ENCODE results near the gene IRAG1.

Gene IRAG1

DNA sequence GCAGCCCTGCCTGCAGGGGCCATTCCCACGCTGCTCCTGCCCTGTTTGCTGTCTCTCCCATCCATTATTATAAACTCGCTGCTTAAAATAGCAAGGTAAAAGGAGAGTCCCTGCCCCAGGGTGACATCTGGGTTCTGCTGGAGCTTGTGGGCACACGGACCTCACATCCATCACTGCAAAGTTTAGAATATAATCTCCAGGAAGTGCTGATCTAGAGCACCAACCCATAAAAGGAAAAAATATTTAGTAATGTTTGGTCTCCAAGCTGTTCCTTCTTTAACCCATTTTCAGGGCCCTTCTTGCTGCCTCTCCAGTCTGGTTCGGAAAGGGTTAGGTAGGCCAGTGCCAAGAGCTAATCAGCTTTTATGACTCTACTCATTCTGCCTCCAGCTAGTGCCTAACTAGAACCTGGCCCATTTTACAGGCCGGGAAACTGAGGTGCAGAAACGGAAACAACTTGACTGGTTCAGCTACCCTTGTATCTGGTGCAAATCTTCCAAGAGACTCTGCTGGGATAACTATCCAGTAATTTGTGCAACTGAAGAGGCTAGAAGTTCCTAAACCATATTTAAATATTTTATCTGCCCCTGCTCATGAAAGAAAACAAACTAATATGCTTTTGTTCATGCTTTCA lies 37.5 kb downstream of the IRAG1 start:
- no peak overlapping the region for H3K4me3 ChIP-seq (ENCODE audit: insufficient read depth, low read depth, low read length, poor library complexity, severe bottlenecking)

DNA sequence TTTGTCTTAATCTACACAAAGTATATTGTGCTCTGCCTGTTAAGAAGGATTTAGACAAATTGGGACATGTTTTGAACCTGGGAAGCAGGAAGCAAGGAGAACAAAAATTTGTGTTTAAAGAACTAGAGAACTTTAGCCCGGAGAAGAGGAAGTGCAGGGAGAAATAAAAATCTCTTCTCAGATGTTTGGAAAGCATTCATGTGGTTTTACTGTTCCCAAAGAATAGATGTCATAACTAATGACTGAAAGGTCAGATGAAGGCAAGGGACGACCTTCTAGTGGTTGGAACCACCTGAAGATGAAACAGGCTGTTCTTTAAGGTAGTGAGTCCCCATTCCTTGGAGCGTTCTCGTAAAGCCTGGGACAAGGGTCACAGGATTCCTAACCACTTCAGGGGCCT lies 38.3 kb downstream of the IRAG1 start:
- Histone ChIP-seq H3K36me3 (ENCODE audit: control insufficient read depth, insufficient read depth, low read length) (no peaks in the 10 kb centered on the region), H3K27me3 (replicated peaks; ENCODE audit: control insufficient read depth, insufficient read depth, low read length, poor library complexity, severe bottlenecking) (no peaks in the 10 kb centered on the region), H3K4me1 (ENCODE audit: control insufficient read depth, insufficient read depth, low read length, poor library complexity, severe bottlenecking) (no peaks in the 10 kb centered on the region), H3K4me3 (ENCODE audit: insufficient read depth, low read depth, low read length, poor library complexity, severe bottlenecking) (no peak overlapping the region), H3K27ac (ENCODE audit: insufficient read depth, low read length, poor library complexity, severe bottlenecking) (no peak overlapping the region), H3K9me3 (ENCODE audit: control insufficient read depth, low read length) (no peaks in the 10 kb centered on the region)
- DNase-seq: no peak

More for the DNA sequence above, 37.5 kb downstream of the IRAG1 start:
- H3K27me3 ChIP-seq (replicated peaks; ENCODE audit: control insufficient read depth, insufficient read depth, low read length, poor library complexity, severe bottlenecking): no peaks in the 10 kb centered on the region
- no peaks in the 10 kb centered on the region for H3K4me1 ChIP-seq (ENCODE audit: control insufficient read depth, insufficient read depth, low read length, poor library complexity, severe bottlenecking)
- no peaks in the 10 kb centered on the region for H3K36me3 ChIP-seq (ENCODE audit: control insufficient read depth, insufficient read depth, low read length)
- no peak overlapping the region for H3K27ac ChIP-seq (ENCODE audit: insufficient read depth, low read length, poor library complexity, severe bottlenecking)
- no peak for DNase-seq
- H3K9me3 ChIP-seq (ENCODE audit: control insufficient read depth, low read length): no peaks in the 10 kb centered on the region

DNA sequence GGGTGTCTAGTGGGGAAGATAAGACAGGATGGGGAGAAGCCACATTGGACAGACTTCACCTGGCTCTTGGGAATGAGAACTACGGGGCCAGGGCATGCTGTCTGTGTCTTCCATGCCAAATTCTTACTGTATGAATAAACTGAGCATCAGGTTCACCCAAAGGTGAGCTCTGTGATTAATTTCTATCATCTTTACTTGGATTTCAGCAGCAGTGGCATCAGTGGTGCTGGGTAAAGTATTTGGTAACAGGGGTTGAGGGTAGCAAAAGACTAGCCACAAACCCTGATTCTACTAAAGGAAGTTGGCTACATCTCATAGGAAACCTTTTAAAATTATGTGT lies 38.8 kb downstream of the IRAG1 start:
- no peak for DNase-seq
- H3K27me3 ChIP-seq (replicated peaks; ENCODE audit: control insufficient read depth, insufficient read depth, low read length, poor library complexity, severe bottlenecking): no peaks in the 10 kb centered on the region
- H3K36me3 ChIP-seq (ENCODE audit: control insufficient read depth, insufficient read depth, low read length): no peaks in the 10 kb centered on the region
- H3K4me1 ChIP-seq (ENCODE audit: control insufficient read depth, insufficient read depth, low read length, poor library complexity, severe bottlenecking): no peaks in the 10 kb centered on the region
- H3K27ac ChIP-seq (ENCODE audit: insufficient read depth, low read length, poor library complexity, severe bottlenecking): no peak overlapping the region
- H3K4me3 ChIP-seq (ENCODE audit: insufficient read depth, low read depth, low read length, poor library complexity, severe bottlenecking): no peak overlapping the region
- no peaks in the 10 kb centered on the region for H3K9me3 ChIP-seq (ENCODE audit: control insufficient read depth, low read length)

DNA sequence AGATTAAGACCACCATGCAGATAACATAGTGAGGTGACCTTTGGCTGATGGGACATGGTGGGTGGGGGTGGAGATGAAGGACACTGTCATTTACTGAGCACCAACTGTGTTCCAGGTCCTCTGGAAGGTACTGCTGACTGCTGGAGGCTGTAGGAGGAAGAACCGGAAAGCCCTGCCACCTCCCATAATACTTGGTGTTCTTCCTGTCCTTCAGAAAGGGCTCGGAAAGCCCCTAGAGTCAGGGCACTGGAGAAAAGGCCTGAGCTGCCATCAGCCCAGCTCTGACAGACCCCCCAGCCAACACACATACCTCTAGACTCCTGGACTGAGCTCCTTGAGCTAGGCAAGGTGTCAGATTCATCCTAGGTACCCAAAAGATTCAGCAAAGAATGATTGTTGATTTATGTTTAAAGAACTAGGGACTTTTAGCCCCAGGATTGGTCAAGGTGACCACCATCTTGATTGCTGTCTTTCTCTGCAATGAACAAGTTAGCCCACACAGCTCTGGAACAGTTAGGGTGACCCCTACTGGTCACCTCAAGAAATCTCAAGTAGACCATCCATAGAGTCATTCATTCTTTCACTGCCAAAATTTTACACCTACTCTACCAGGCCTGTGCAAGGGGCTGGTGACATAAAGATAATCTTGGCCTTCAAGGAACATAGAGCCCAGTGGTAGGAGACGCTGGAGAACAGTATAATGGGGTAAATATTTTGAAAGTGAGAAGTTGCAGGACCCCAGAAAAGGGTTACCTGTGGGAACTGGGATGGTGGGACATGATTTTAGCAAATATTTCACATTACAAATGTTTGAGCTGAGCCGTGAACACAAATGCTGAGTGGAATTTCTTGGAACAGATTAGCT lies 39.4 kb downstream of the IRAG1 start:
- Histone ChIP-seq H3K9me3 (ENCODE audit: control insufficient read depth, low read length) (no peaks in the 10 kb centered on the region), H3K27me3 (replicated peaks; ENCODE audit: control insufficient read depth, insufficient read depth, low read length, poor library complexity, severe bottlenecking) (no peaks in the 10 kb centered on the region), H3K27ac (ENCODE audit: insufficient read depth, low read length, poor library complexity, severe bottlenecking) (no peak overlapping the region), H3K36me3 (ENCODE audit: control insufficient read depth, insufficient read depth, low read length) (no peaks in the 10 kb centered on the region), H3K4me3 (ENCODE audit: insufficient read depth, low read depth, low read length, poor library complexity, severe bottlenecking) (no peak overlapping the region), H3K4me1 (ENCODE audit: control insufficient read depth, insufficient read depth, low read length, poor library complexity, severe bottlenecking) (no peaks in the 10 kb centered on the region)
- peak in 1 of 3 donors; percentile 11 for DNase-seq

DNA sequence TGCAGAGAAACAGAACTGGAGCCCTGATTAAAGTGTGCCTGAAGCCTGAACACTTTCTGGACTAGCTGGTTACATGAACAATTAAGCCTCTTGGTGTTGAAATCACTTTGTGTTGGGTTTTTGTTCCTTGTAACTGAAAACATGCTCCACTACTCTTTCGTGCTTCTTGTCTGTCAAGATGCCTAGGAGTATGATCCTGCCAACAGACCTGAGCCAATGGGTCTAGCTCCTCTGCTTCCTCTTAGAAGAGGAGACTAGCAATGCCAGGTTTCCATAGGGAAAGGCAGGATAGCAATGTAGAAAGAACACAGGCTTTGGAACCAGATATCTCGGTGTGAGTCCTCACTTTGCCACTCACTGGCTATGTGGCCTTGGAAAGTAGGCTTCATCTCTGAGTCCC lies 40.3 kb downstream of the IRAG1 start:
- Histone ChIP-seq H3K4me3 (ENCODE audit: insufficient read depth, low read depth, low read length, poor library complexity, severe bottlenecking) (no peak overlapping the region), H3K27ac (ENCODE audit: insufficient read depth, low read length, poor library complexity, severe bottlenecking) (no peak overlapping the region), H3K4me1 (ENCODE audit: control insufficient read depth, insufficient read depth, low read length, poor library complexity, severe bottlenecking) (no peaks in the 10 kb centered on the region), H3K9me3 (ENCODE audit: control insufficient read depth, low read length) (no peaks in the 10 kb centered on the region), H3K27me3 (replicated peaks; ENCODE audit: control insufficient read depth, insufficient read depth, low read length, poor library complexity, severe bottlenecking) (no peaks in the 10 kb centered on the region), H3K36me3 (ENCODE audit: control insufficient read depth, insufficient read depth, low read length) (no peaks in the 10 kb centered on the region)
- DNase-seq: no peak

DNA sequence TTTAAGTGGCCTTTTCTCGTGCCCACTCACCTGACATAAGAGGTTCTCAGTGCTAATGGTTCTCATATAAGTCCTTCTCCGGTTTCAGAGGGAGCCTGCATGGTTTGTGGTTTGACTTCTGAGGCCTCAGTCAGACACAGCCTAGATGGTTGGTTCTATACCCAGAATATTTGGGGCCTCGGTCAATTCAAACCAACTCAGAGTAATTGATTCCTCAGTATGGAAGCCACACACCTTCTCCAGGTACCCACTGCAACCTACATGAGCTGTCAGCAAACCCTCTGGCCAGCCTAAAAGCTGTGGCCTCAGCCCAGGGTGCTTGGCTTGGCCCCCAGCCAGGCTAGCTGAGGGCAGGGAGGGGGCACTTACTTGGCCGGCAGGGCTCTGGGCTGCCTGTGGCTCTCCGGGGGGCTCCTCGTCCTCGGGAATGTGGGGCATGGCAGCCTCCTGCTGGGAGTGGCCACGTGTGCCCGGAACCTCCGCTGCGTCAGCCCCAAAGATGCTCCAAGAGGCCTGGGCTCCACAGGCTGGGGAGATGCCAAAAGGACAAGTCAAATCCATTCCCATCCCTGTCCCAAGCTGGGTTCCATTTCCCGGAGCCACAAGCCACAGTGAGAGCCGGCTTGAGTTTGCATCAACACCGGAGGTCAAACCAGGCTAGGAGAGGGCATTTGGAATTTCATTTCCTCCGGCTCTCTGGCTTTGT lies 41.7 kb downstream of the IRAG1 start:
- no peak for DNase-seq
- H3K27me3 ChIP-seq (replicated peaks; ENCODE audit: control insufficient read depth, insufficient read depth, low read length, poor library complexity, severe bottlenecking): no peaks in the 10 kb centered on the region
- no peaks in the 10 kb centered on the region for H3K9me3 ChIP-seq (ENCODE audit: control insufficient read depth, low read length)
- no peak overlapping the region for H3K27ac ChIP-seq (ENCODE audit: insufficient read depth, low read length, poor library complexity, severe bottlenecking)
- H3K4me1 ChIP-seq (ENCODE audit: control insufficient read depth, insufficient read depth, low read length, poor library complexity, severe bottlenecking): no peaks in the 10 kb centered on the region
- no peaks in the 10 kb centered on the region for H3K36me3 ChIP-seq (ENCODE audit: control insufficient read depth, insufficient read depth, low read length)
- no peak overlapping the region for H3K4me3 ChIP-seq (ENCODE audit: insufficient read depth, low read depth, low read length, poor library complexity, severe bottlenecking)

DNA sequence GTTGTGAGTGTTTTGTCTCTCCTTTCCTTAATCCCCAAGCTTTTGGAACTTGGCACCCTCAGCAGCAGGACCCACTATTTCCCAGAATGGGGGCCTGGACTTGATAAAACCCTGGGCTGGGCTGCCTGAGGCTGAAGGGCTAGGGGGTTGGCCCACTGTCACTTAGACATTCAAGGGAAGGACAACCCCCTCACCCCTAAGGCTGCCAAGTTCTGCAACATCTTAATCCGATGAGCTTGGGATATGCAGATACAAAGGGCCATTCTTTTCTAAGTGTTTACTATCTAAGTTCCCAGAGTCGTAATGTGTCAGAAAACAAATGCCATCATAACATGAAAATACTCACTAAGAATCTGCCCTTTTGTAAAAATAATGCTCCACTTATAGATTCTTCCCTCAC lies 42.9 kb downstream of the IRAG1 start:
- H3K4me3 ChIP-seq (ENCODE audit: insufficient read depth, low read depth, low read length, poor library complexity, severe bottlenecking): no peak overlapping the region
- H3K9me3 ChIP-seq (ENCODE audit: control insufficient read depth, low read length): no peaks in the 10 kb centered on the region
- no peaks in the 10 kb centered on the region for H3K36me3 ChIP-seq (ENCODE audit: control insufficient read depth, insufficient read depth, low read length)
- H3K27me3 ChIP-seq (replicated peaks; ENCODE audit: control insufficient read depth, insufficient read depth, low read length, poor library complexity, severe bottlenecking): no peaks in the 10 kb centered on the region
- H3K27ac ChIP-seq (ENCODE audit: insufficient read depth, low read length, poor library complexity, severe bottlenecking): no peak overlapping the region
- H3K4me1 ChIP-seq (ENCODE audit: control insufficient read depth, insufficient read depth, low read length, poor library complexity, severe bottlenecking): no peaks in the 10 kb centered on the region
- DNase-seq: no peak

DNA sequence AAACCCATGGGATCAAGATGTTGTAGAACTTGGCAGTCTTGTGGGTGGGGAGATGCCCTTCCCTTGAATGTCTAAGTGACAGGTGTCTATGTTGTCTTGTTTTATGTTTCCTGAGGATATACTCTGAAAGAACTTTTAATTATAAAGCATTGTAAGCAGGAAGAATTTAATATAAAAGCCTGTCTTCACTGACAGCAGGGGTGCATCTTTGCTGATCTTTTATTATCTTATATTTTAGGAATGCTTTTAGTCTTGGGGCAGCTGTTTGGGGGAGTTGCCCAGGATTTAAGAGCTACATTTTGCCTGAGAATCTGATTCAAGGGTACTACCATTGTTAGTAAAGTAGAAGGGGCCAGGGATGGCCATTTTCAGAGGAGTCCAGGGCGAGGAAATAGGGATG lies 43.4 kb downstream of the IRAG1 start:
- Histone ChIP-seq H3K9me3 (ENCODE audit: control insufficient read depth, low read length) (no peaks in the 10 kb centered on the region), H3K27ac (ENCODE audit: insufficient read depth, low read length, poor library complexity, severe bottlenecking) (no peak overlapping the region), H3K36me3 (ENCODE audit: control insufficient read depth, insufficient read depth, low read length) (no peaks in the 10 kb centered on the region), H3K4me1 (ENCODE audit: control insufficient read depth, insufficient read depth, low read length, poor library complexity, severe bottlenecking) (no peaks in the 10 kb centered on the region), H3K4me3 (ENCODE audit: insufficient read depth, low read depth, low read length, poor library complexity, severe bottlenecking) (no peak overlapping the region), H3K27me3 (replicated peaks; ENCODE audit: control insufficient read depth, insufficient read depth, low read length, poor library complexity, severe bottlenecking) (no peaks in the 10 kb centered on the region)
- no peak for DNase-seq

DNA sequence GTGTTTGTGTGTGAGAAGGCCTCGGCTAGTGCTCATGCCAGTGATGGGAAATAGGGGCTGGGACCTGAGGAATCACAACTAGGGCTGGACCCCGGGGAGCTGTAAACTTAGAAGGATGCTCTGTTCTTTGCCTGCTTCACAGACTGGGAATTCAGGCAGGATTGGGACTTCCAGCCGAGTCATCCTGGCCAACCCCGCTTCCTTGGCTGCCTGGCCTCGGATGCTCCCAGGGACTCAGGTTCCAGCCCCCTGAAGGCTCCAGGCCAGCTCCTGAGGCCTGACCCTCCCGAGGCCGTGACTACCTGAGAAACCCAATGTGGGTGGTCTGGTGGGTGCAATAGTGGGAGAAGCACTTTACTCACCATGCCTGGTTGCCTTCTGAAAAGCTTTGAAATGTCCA lies 44.7 kb downstream of the IRAG1 start:
- Histone ChIP-seq H3K9me3 (ENCODE audit: control insufficient read depth, low read length) (no peaks in the 10 kb centered on the region), H3K36me3 (ENCODE audit: control insufficient read depth, insufficient read depth, low read length) (no peaks in the 10 kb centered on the region), H3K4me3 (ENCODE audit: insufficient read depth, low read depth, low read length, poor library complexity, severe bottlenecking) (no peak overlapping the region), H3K27ac (ENCODE audit: insufficient read depth, low read length, poor library complexity, severe bottlenecking) (no peak overlapping the region), H3K27me3 (replicated peaks; ENCODE audit: control insufficient read depth, insufficient read depth, low read length, poor library complexity, severe bottlenecking) (no peaks in the 10 kb centered on the region), H3K4me1 (ENCODE audit: control insufficient read depth, insufficient read depth, low read length, poor library complexity, severe bottlenecking) (no peaks in the 10 kb centered on the region)
- no peak for DNase-seq

Data from effector memory CD4-positive, alpha-beta T cell (primary cell).